IMR-90 (cell line): ENCODE measurements around the gene NR4A2. TPM values are rescaled to one million over a fixed set of nuclear protein-coding genes. Genes with fewer than 3 reads are reported as not detected.

ENCODE experiments used
- ATAC-seq: fragments of 200-7000 bp; cut with Tn5 transposase; 2 replicates; pipeline ENCODE4 v1.9.1; 2020; ENCODE audit warnings: low read depth, mild to moderate bottlenecking, moderate library complexity
- BruUV-seq: library from RNA; stranded (reverse); fragments of 400-500 nt; replicated peaks from 2 replicates; lab custom pipeline; 2021; lab: Mats Ljungman, UMichigan
- CTCF ChIA-PET: fragments of 300-600 bp; formaldehyde crosslinking; extraction: SDS; loops from one replicate; lab custom pipeline; 2021; ENCODE audit warnings: antibody characterized with exemption; lab: Yijun Ruan, JAX
- POLR2A ChIA-PET: fragments of 300-600 bp; sonication (Branson Sonifier 250); formaldehyde crosslinking; loops from one replicate; lab custom pipeline; 2022; ENCODE audit warnings: antibody characterized with exemption; ENCODE audit not compliant: unreplicated experiment; lab: Charles Lee
- DNase-seq: peaks from one replicate; pipeline ENCODE4 v3.0.0; 2013
- H2AFZ ChIP-seq: replicated peaks from 2 replicates; pipeline ENCODE3; 2013; ENCODE audit warnings: low read length, mild to moderate bottlenecking; ENCODE audit not compliant: poor library complexity
- H2AK5ac ChIP-seq: 2 replicates; pipeline ENCODE4 v1.6.1; 2013; ENCODE audit warnings: low read depth, low read length, inconsistent platforms
- H2AK9ac ChIP-seq: replicated peaks from 2 replicates; pipeline ENCODE3; 2013; ENCODE audit warnings: mild to moderate bottlenecking, low read depth, low read length, moderate library complexity; ENCODE audit not compliant: poor library complexity
- H2BK120ac ChIP-seq: 2 replicates; pipeline ENCODE4 v1.6.1; 2013; ENCODE audit warnings: low read depth, low read length, inconsistent platforms
- H2BK15ac ChIP-seq: 3 replicates; pipeline ENCODE4 v1.6.1; 2013; ENCODE audit warnings: low read depth, low read length, inconsistent platforms
- H2BK20ac ChIP-seq: 2 replicates; pipeline ENCODE4 v1.6.1; 2013; ENCODE audit warnings: low read depth, mild to moderate bottlenecking, inconsistent platforms, low read length, moderate library complexity
- H2BK5ac ChIP-seq: 2 replicates; pipeline ENCODE4 v1.6.1; 2013; ENCODE audit warnings: mild to moderate bottlenecking, low read depth, low read length, inconsistent platforms; ENCODE audit not compliant: poor library complexity, severe bottlenecking
- H3K14ac ChIP-seq: replicated peaks from 2 replicates; pipeline ENCODE4 v1.6.1; 2013; ENCODE audit warnings: low read depth, low read length, inconsistent platforms
- H3K18ac ChIP-seq: 2 replicates; pipeline ENCODE4 v1.6.1; 2013; ENCODE audit warnings: low read depth, low read length, control low read depth
- H3K23ac ChIP-seq: 2 replicates; pipeline ENCODE4 v1.6.1; 2013; ENCODE audit warnings: low read depth, low read length, inconsistent platforms
- H3K27ac ChIP-seq: 2 replicates; pipeline ENCODE4 v1.5.1; 2013; ENCODE audit warnings: mild to moderate bottlenecking, control low read depth, low read length; ENCODE audit not compliant: insufficient read depth
- H3K27me3 ChIP-seq: 2 replicates; pipeline ENCODE4 v1.6.1; 2013; ENCODE audit warnings: low read length; ENCODE audit not compliant: control insufficient read depth, insufficient read depth
- H3K36me3 ChIP-seq: 2 replicates; pipeline ENCODE4 v1.6.1; 2013; ENCODE audit warnings: low read length, mixed read lengths; ENCODE audit not compliant: control insufficient read depth, insufficient read depth
- H3K4ac ChIP-seq: 2 replicates; pipeline ENCODE4 v1.6.1; 2013; ENCODE audit warnings: low read depth, low read length, inconsistent platforms
- H3K4me1 ChIP-seq: 2 replicates; pipeline ENCODE4 v1.6.1; 2013; ENCODE audit warnings: low read length, mixed read lengths; ENCODE audit not compliant: control insufficient read depth, insufficient read depth
- H3K4me2 ChIP-seq: 2 replicates; pipeline ENCODE4 v1.6.1; 2013; ENCODE audit warnings: low read depth, mild to moderate bottlenecking, control low read depth, low read length, moderate library complexity
- H3K4me3 ChIP-seq: 2 replicates; pipeline ENCODE4 v1.5.1; 2013; ENCODE audit warnings: low read depth, mild to moderate bottlenecking, control low read depth, low read length, moderate library complexity; ENCODE audit not compliant: insufficient read depth
- H3K56ac ChIP-seq: 2 replicates; pipeline ENCODE4 v1.6.1; 2013; ENCODE audit warnings: low read length, inconsistent platforms; ENCODE audit not compliant: insufficient read depth; ENCODE audit errors: extremely low read depth
- H3K79me1 ChIP-seq, 2 experiments: 2 replicates each; pipeline ENCODE4 v1.6.1; 2013; ENCODE audit warnings: low read length in 2 of 2, inconsistent platforms in 1 of 2, low read depth in 1 of 2
- H3K9ac ChIP-seq: 2 replicates; pipeline ENCODE4 v1.6.1; 2013; ENCODE audit warnings: low read depth, low read length, control low read depth
- H3K9me1 ChIP-seq: 2 replicates; pipeline ENCODE4 v1.6.1; 2013; ENCODE audit warnings: low read length, inconsistent platforms; ENCODE audit not compliant: insufficient read depth
- H3K9me3 ChIP-seq: 2 replicates; pipeline ENCODE4 v1.6.1; 2013; ENCODE audit warnings: low read length; ENCODE audit not compliant: control insufficient read depth, insufficient read depth
- H4K20me1 ChIP-seq: 2 replicates; pipeline ENCODE4 v1.6.1; 2013; ENCODE audit warnings: low read length, inconsistent platforms; ENCODE audit not compliant: insufficient read depth
- H4K5ac ChIP-seq: 2 replicates; pipeline ENCODE4 v1.6.1; 2013; ENCODE audit warnings: mild to moderate bottlenecking, low read depth, low read length, control low read depth
- H4K8ac ChIP-seq, 2 experiments: 2 replicates each; pipeline ENCODE4 v1.6.1; 2013; ENCODE audit warnings: low read depth in 2 of 2, low read length in 2 of 2, control low read depth in 1 of 2, inconsistent platforms in 1 of 2
- H4K91ac ChIP-seq: 2 replicates; pipeline ENCODE4 v1.6.1; 2013; ENCODE audit warnings: low read depth, low read length, inconsistent platforms; ENCODE audit not compliant: insufficient read depth
- CHD1 ChIP-seq: IDR thresholded peaks from 2 replicates; pipeline ENCODE4 v1.6.1; 2012; ENCODE audit warnings: low read depth, low read length, improper control_type of control experiment
- FOS ChIP-seq: fragments of 150-350 bp; IDR thresholded peaks from 2 replicates; pipeline ENCODE4 v1.6.1; 2016; ENCODE audit warnings: low read depth, low read length
- MAFK ChIP-seq: IDR thresholded peaks from 2 replicates; pipeline ENCODE4 v1.6.1; 2012; ENCODE audit warnings: low read depth, low read length, improper control_type of control experiment
- MAZ ChIP-seq: IDR thresholded peaks from 2 replicates; pipeline ENCODE4 v1.6.1; 2012; ENCODE audit warnings: low read depth, mild to moderate bottlenecking, low read length, improper control_type of control experiment, moderate library complexity, borderline replicate concordance
- MXI1 ChIP-seq: IDR thresholded peaks from 2 replicates; pipeline ENCODE4 v1.6.1; 2012; ENCODE audit warnings: low read depth, mild to moderate bottlenecking, low read length, moderate library complexity, borderline replicate concordance
- POLR2A ChIP-seq: IDR thresholded peaks from 2 replicates; pipeline ENCODE4 v1.6.1; 2012; ENCODE audit warnings: mild to moderate bottlenecking, low read depth, low read length
- RCOR1 ChIP-seq: IDR thresholded peaks from 2 replicates; pipeline ENCODE4 v1.6.1; 2012; ENCODE audit warnings: mild to moderate bottlenecking, low read length, improper control_type of control experiment; ENCODE audit not compliant: insufficient replicate concordance
- SMC3 ChIP-seq: fragments of 150-350 bp; IDR thresholded peaks from 2 replicates; pipeline ENCODE4 v1.6.1; 2016; ENCODE audit warnings: low read depth, mild to moderate bottlenecking, antibody characterized with exemption, low read length, moderate library complexity
- WGBS, 2 experiments: methylation state at CpG; one replicate each; pipeline versions ENCODE4 v1.1.5 to v1.1.7; 2013; ENCODE audit warnings: missing lambda C conversion rate in 2 of 2; ENCODE audit not compliant: insufficient read length in 1 of 2; ENCODE audit errors: extremely low coverage in 2 of 2; 5-methylcytosine and 5-hydroxymethylcytosine counted together
- dilution Hi-C: fragments of 300-500 bp; cut with HindIII; formaldehyde crosslinking; loops from one replicate; pipeline ENCODE4 v1.14.3; 2018; ENCODE audit warnings: low sequenced_read_pairs; ENCODE audit not compliant: unreplicated experiment
- in situ Hi-C: fragments of 300-500 bp; cut with MboI; formaldehyde crosslinking; loops from 3 replicates; pipeline ENCODE4 v1.14.3; 2019; ENCODE audit warnings: low sequenced_read_pairs, inconsistent platforms, mixed read lengths
- intact Hi-C: fragments of 100-400 bp; cut with micrococcal nuclease; formaldehyde crosslinking; loops from 2 replicates; pipeline ENCODE4 v1.10.0; 2022
- polyA plus RNA-seq, 3 experiments: library from polyadenylated mRNA; depleted of rRNA; stranded (reverse); fragments of >200 nt; gene quantifications; 2 replicates each; pipeline ENCODE4 v1.2.3, GENCODE V29; 2012; ENCODE audit warnings: low replicate concordance in 1 of 3
- total RNA-seq: library from RNA; depleted of rRNA; stranded (reverse); fragments of >200 nt; gene quantifications from 2 replicates; pipeline ENCODE4 v1.2.3, GENCODE V29; 2012
- TF ChIP-seq, protein P1 (sequence below): conservative IDR thresholded peaks from 2 replicates; pipeline ENCODE4 v1.5.1; 2012; ENCODE audit warnings: mild to moderate bottlenecking, low read depth, low read length, improper control_type of control experiment
- TF ChIP-seq, protein P2 (sequence below): fragments of 150-350 bp; IDR thresholded peaks from 2 replicates; pipeline ENCODE4 v1.6.1; 2017; ENCODE audit warnings: mild to moderate bottlenecking, antibody characterized with exemption, low read length, low read depth

Gene NR4A2
- total and polyA plus RNA-seq, 2 of the 4 experiments (the other 2 are of a cell fraction): 0.72 to 2.3 TPM

DNA sequence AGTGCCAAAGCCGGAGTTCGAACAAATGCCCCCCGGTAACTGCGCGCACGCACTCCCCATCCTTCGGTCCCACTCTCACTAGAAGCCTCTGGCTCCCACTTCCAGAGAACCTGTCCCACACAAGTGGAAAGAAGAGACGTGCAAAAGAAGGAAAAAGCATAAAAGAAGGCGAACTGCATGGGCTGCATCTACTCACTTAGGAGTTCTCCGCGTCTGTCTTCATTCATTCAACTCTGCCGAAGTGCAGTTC lies 312 bp downstream of the NR4A2 start:
- H3K36me3 ChIP-seq: peaks cover 18% of the 10 kb centered on the region
- no TSS peak for BruUV-seq
- ChIA-PET CTCF (interaction anchor here (0.6 kb wide), 1 partner anchor 270 kb away, joined by 3 read pairs; no protein-coding TSS in a partner anchor), POLR2A (no interaction called here)
- H3K4me3 ChIP-seq: peak overlapping the region; percentile 88
- no peak overlapping the region for H2BK5ac ChIP-seq
- no CpG with 5 or more reads among the region's 12 CpGs for WGBS, 2 experiments
- no peak overlapping the region for H4K8ac ChIP-seq
- peak overlapping the region; percentile 58; the same call in 1 of the 2 replicates for H3K9ac ChIP-seq
- no peak overlapping the region for H3K4ac ChIP-seq
- no peak overlapping the region for H3K18ac ChIP-seq
- TF ChIP-seq, protein P1, sequence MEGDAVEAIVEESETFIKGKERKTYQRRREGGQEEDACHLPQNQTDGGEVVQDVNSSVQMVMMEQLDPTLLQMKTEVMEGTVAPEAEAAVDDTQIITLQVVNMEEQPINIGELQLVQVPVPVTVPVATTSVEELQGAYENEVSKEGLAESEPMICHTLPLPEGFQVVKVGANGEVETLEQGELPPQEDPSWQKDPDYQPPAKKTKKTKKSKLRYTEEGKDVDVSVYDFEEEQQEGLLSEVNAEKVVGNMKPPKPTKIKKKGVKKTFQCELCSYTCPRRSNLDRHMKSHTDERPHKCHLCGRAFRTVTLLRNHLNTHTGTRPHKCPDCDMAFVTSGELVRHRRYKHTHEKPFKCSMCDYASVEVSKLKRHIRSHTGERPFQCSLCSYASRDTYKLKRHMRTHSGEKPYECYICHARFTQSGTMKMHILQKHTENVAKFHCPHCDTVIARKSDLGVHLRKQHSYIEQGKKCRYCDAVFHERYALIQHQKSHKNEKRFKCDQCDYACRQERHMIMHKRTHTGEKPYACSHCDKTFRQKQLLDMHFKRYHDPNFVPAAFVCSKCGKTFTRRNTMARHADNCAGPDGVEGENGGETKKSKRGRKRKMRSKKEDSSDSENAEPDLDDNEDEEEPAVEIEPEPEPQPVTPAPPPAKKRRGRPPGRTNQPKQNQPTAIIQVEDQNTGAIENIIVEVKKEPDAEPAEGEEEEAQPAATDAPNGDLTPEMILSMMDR: no peak
- TF ChIP-seq, protein P2, sequence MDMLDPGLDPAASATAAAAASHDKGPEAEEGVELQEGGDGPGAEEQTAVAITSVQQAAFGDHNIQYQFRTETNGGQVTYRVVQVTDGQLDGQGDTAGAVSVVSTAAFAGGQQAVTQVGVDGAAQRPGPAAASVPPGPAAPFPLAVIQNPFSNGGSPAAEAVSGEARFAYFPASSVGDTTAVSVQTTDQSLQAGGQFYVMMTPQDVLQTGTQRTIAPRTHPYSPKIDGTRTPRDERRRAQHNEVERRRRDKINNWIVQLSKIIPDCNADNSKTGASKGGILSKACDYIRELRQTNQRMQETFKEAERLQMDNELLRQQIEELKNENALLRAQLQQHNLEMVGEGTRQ: 0 out of 2 replicates have a peak, but pooled peaks have one; percentile 2
- no peak for TF ChIP-seq FOS
- TF ChIP-seq RCOR1: no peak
- no peak for TF ChIP-seq SMC3
- TF ChIP-seq MAFK: no peak
- TF ChIP-seq MXI1: no peak
- TF ChIP-seq POLR2A: no peak
- no peak for TF ChIP-seq MAZ
- TF ChIP-seq CHD1: peak; percentile 98
- no peaks in the 10 kb centered on the region for H3K9me1 ChIP-seq
- peak; percentile 22 for ATAC-seq
- dilution Hi-C loops: no loop called here
- peak overlapping the region; percentile 90 for H3K4me2 ChIP-seq
- peak overlapping the region; percentile 35 for H2AK9ac ChIP-seq
- no peak overlapping the region for H4K5ac ChIP-seq
- in situ Hi-C loops: loop anchor here (25.0 kb wide), 3 partner anchors 255 to 1530 kb away; no protein-coding TSS in a partner anchor
- H2AFZ ChIP-seq: peak overlapping the region; percentile 93
- H3K56ac ChIP-seq: no peak overlapping the region
- no peak overlapping the region for H2AK5ac ChIP-seq
- H2BK120ac ChIP-seq: no peak overlapping the region
- H3K79me1 ChIP-seq: peaks cover 11 to 15% of the 10 kb centered on the region in 2 experiments; a peak in 3 of 4 replicates
- H2BK20ac ChIP-seq: no peak overlapping the region
- H4K91ac ChIP-seq: no peak overlapping the region
- no peaks in the 10 kb centered on the region for H3K27me3 ChIP-seq
- no peak overlapping the region for H2BK15ac ChIP-seq
- peak overlapping the region; percentile 2 for H3K27ac ChIP-seq
- 0 out of 2 replicates have a peak overlapping the region, but pooled peaks have one; percentile 8 for H3K23ac ChIP-seq
- no peaks in the 10 kb centered on the region for H3K9me3 ChIP-seq
- H3K4me1 ChIP-seq: no peaks in the 10 kb centered on the region; the same call in none of the 2 replicates
- H3K14ac ChIP-seq: no peak overlapping the region
- DNase-seq: no peak
- intact Hi-C loops: loop anchor here (5.0 to 10.0 kb wide), 3 partner anchors 133 to 955 kb away; no protein-coding TSS in a partner anchor
- no peaks in the 10 kb centered on the region for H4K20me1 ChIP-seq
